KBM-7 (cell line): Measurements from ENCODE around the gene AIMP1.

Experiments
- DNase-seq: peaks from one replicate; pipeline ENCODE4 v3.0.0-alpha.2; 2015
- in situ Hi-C: fragments of 300-500 bp; cut with MboI; formaldehyde crosslinking; loops from 2 replicates; pipeline ENCODE4 v1.14.3; 2020; ENCODE audit warnings: low sequenced_read_pairs, low pct_unique_long_range_greater_than_20kb, mixed read lengths

The AIMP1 gene

DNA sequence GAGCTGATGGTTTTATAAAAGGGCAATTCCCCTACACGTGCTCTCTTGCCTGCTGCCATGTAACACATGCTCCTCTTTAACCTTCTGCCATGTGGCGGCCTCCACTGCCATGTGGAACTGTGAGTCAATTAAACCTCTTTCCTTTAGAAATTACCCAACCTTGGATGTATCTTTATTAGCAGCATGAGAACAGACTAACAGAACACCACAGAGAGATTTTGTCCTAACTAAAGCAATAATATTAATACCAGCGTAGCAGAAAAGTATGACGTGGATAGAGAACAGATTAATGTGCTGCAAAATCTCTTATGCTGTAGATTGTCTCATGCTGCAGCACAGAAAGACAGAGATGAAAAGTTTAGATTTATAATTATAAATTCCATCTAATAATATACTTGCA, 23.1 kb downstream of the AIMP1 start:
- DNase-seq, result no peak
- in situ Hi-C loops, result no loop called here

DNA sequence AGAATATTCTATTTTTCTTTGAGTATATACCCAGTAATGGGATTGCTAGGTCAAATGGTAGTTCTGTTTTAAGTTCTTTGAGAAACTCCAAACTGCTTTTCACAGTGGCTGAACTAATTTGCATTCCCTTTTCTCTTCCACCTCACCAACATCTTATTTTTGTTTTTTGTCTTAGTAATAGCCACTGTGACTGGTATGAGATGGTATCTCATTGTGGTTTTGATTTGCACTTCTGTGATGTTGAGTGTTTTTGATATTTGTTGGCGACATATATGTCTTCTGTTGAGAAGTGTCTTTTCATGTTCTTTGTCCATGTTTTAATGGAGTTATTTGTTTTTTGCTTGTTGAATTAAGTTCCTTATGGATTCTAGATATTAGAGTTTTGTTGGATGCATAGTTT, 24.4 kb downstream of the AIMP1 start:
- in situ Hi-C loops, result no loop called here
- no peak for DNase-seq

DNA sequence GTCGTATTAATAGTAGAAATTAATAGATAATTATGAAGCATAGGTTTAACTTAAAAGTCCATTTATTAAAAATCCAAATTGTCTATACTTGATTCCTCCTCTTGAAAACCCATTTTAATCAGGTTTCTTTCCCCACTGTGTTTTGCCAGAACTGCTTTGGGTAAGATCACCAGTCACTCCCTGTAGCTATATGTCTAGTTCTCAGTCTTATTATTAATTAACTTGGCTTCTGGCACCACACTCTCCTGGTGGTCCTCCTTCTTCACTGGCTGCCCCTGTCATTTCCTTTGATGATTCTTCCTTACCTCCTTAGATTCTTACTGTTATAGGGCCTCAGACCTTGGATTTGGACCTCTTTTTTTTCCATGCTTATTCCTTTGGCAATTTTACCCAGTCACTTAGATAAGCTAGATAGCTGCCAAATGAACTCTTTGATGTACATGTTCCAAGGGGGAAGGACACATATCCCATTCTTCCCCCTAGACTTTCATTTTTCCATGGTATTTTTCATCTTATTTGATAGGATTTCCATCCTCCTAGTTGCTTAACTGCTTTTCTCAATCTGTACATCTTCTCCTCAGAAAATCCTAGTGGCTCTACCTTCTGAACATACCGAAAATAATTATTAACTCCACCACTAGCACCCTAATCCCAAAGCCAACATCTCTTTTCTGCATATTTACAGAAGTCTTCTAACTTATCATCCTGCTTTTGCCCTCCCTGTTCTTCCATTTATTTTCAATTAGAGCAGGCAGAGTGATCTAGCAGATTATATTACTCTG, 27.7 kb downstream of the AIMP1 start:
- in situ Hi-C loops, result no loop called here
- DNase-seq, result no peak

DNA sequence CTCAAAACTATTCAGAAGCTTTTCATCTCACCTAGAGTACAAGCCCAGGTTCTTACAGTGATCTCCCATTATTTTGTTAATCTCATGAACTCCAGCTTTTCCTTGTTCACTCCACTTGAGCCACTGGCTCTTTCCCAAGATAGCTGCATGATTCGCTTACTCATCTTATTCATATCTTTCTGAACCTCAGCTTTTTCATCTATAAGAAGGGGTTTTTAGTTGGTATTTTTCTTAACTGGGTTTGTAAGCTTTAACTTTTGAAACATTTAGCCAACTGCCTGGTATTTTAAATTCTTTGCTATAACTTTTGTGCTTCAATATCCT, 28.3 kb downstream of the AIMP1 start:
- DNase-seq, result no peak
- in situ Hi-C loops, result no loop called here

DNA sequence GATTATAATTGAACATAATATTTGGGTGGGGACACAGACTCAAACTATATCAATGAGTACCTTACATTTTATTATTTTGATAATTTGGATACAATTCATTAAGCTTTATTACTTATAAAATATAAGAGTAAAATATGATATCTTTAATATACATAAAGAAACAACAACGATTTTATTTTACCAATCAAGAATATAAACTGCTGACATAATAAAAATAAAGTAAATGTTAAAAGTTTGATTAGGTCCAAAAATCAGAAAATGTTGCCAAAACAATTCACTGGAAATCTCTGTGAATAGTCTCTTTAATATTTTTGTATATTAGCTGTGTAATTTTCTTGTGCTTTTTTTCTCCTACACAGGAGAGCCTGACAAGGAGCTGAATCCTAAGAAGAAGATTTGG, 30.8 kb downstream of the AIMP1 start:
- in situ Hi-C loops, result no loop called here
- DNase-seq, result no peak

DNA sequence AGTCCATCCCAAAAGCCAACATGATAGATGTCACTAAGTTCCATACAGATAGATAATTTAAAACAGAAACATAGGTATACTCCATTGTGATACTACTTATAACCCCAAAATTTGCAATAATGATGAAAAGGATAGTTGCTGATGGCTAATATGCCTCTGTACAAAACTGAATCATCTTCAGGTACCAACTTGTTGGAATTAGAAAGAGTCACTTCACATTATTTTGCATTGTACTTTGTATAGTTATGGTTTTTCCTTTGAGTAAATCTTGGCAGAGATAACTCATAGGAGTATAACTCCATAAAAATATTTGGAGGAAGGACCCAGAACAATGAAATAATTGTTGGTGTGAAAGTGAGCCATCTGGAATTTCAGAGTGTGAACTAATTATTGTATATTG, 34.7 kb downstream of the AIMP1 start:
- in situ Hi-C loops, result no loop called here
- no peak for DNase-seq

DNA sequence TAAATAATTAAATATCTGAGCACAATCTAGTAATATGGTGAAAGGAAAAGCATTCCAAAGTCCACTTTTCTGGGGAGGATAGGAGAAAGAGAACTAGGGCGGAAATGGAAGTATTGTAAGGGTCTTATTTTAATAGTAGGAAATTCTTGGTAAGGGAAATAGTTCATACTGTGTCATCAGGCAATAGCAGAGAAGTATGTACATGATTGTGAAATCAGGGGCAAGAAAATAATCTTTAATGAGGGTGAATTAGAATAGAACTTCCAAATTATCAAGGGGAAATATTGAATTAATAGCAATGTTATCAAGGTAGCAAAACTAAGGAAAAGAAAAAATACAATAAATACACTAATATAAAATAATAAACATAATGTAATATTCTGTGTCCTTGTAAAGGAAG, 37.4 kb downstream of the AIMP1 start:
- in situ Hi-C loops, result no loop called here
- DNase-seq, result no peak

DNA sequence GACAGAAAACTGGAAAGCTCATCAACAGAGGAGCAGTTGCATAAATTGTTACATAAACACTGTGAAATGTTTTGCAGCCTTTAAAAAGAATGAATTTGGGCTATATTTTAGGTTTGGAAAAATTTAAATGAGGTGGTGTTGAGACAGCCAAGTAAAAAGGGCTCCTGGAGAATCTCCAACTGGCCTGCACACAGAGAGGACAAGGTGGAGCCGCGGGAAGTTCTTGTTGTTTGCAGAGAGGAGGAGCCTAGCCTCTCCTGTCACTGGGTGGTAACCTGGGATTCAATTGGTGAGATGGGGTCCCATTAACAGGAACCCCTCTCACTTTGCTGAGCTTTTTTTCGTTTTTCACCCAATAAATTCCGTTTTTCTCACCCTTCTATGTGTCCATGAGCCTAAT, 38.8 kb downstream of the AIMP1 start:
- in situ Hi-C loops, result no loop called here
- no peak for DNase-seq

DNA sequence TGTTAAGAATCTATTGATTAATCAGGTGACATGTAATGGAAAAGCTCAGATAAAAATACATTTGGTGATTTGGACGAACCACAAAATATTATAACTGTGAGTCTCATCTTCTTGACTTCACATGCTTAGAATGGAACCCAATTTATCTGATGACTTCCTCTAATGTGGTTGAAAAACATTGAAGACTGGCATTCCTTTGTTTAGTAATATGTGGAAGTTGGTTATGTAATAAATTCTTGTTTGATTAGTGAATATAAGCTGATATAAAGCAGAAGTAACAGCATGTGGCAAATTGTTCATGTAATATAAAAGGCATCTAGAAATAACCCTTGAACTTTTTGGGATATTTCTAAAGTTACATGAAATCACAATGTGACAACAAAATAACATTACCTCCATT, 42.5 kb downstream of the AIMP1 start:
- peak; percentile 18 for DNase-seq
- in situ Hi-C loops, result no loop called here

DNA sequence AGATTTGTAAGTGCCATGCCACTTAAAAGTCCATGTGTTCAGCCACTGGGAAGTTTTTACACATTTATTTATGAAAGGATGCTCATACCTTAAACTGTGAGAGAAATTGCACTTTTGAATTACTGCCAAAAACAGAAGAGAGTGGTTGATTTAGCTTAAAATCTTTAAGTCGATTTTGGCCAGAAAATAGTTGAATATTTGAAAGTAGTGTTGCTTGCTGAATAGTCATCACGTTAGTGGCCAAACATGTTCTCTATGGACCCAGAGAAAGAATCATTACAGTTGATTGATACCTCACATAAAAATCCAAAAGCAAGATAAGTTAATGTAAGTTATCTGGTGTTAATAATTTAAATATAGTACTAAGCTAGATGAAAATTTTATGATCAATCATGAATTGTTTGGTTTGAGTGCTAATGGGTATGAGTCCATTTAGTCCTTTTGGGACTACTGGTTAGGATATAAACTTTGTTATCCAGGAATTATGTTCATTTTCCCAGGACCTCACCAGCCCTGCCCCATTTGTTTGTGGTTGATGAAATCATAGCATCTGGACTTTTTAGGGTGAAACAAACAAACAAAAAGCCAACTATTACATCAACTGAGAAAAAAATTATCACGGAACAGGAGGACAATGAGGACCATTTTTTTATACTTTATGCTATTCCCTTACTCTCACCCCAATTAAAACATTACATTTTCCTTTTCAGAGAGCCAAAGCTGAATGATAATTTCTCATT, 45.9 kb downstream of the AIMP1 start:
- in situ Hi-C loops, result no loop called here
- DNase-seq, result no peak

DNA sequence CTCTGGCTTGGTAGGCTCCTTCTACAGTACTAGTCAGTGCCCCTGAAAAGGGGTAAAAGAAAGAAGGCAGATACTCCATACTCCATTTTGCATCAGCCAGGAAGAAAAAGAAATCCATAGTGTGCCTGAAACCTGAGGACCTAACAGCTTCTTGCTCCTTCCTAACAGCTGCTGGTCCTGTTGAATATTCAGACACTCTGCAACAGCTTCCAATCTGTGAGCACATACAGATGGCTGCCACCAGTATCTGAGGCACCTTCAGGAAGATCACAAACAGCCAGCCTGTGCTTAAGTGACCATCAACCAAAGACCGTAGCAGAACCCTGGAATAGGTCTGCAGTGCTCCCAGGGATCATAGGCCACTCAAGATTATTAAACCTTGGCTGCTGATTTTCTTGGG, 47.9 kb downstream of the AIMP1 start:
- in situ Hi-C loops, result no loop called here
- no peak for DNase-seq

DNA sequence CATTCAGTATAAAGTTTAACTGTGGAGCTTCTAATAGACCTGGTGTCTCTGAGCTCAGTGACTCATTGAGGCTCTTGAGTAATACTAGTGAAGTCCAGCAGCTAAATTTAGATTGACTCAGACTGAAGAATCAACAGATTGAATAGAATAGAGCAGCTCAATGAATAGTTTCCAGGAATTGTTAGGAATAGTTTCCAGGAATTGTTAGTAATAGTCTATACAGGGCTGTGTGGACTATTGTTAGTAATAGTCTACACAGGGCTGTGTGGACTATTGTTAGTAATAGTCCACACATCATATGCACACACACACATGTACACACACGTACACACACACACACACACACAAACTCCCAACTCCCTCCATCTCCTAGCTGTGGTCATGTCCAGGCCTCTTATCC, 49.3 kb downstream of the AIMP1 start:
- in situ Hi-C loops, result no loop called here
- no peak for DNase-seq

DNA sequence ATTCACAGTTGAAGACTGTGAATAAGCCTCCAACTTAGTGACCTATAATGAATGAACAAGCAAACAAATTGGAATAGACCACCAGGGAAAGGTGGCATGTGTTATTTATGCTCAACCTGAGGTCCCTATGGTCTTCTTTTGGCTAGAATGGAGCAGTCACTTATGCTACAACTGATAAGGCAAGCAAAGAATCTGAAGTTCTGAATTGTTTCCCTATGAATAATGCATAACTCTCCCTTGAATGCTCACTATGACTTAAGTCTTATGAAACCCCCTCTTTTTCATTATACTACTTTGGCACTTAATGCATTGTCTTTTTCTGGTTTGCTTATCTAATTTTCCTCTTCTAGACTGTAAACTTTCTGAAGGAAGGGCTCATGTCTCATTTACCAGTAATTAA, 49.7 kb downstream of the AIMP1 start:
- in situ Hi-C loops, result no loop called here
- no peak for DNase-seq

DNA sequence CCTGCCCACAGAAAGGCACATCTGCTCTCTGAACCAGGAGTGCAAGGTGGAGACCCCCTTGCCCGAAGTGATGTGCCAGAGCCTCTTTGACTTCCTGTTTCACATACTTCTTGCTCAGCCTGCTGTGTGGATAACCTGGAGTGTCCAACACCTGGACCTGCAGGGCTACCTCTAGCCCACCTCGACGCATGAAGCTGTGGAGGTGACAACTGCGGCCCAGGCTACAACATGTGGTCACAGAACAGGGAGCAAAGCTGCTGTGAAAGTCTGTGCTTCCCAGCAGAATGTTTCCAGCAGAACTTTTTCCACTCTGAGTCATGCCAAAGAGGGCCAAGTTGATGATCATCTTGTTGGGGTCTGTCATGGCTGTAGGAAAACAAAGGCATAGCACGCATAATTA, 50.7 kb downstream of the AIMP1 start:
- in situ Hi-C loops, result no loop called here
- DNase-seq, result no peak

DNA sequence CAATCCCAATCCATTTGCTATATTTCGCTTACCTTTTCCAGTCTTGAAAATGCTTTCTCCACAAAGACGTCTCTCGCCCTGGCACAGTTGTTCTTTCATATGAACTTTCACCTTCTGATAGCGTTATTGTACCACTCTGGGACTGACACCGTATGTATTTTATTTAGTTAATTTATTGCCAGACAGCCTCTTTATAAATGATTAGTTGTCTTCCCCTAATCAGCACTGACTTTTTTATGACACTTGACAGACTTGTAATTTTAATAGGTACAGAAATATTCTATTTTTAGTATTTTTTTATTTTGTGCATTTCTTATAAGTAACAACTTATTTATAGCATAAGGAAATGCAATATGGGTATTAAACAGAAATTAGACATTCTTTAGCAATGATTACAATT, 52.3 kb downstream of the AIMP1 start, which contains the start of gene GIMD1:
Gene GIMD1, minus strand, starts transcription at position 101 of the 400 bp plus-strand sequence. CDS start 1,343 bp downstream, outside the sequence.
- in situ Hi-C loops, result no loop called here
- no peak for DNase-seq

DNA sequence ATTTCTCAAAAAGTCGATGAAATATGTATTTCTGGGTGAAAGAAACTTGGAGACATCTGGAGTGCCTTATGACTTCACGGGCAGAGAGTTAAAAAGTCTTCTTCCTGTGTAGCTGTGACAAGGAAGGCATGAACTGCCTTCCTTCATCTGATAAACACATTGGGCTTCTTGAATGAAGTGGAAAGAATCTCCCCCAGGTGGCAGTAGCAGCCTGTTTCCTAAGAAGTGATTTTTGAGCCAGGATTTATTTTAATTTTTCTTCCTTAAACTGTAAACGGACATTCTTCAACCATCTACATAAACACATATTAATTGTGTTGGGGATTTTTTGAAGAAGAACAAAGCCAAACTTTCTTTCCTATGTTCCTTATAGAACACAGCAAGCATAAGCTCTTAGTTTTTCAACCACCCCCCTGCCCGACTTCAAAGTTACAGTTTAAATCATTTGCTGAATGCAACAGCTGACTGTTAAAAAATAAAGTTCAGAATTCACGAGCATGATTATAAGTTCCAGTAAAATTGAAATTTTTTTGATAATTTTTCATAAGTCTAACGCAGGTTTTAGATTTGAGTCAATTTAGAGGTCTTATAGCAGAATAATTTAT, 53.2 kb downstream of the AIMP1 start:
- in situ Hi-C loops, result no loop called here
- peak; percentile 78 for DNase-seq

DNA sequence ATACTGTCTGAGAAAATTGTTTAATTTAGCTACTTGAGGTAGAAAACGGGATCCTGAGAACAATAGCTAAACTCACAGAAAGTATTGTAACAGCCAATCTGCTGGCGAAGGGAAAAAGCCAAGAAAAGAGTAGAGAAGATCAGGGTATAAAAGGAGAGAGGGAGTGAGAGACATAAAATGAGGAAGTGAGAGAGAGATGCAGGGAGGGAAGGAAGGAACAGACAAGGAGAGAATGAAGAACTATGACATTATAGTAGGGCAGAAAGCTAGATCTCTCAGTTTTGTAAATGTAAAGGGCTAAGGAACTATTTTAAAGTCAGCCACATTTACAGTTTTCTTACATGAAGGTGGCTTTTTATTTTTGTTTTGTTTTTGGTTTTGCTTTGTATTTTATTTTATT, 53.9 kb downstream of the AIMP1 start:
- in situ Hi-C loops, result no loop called here

DNA sequence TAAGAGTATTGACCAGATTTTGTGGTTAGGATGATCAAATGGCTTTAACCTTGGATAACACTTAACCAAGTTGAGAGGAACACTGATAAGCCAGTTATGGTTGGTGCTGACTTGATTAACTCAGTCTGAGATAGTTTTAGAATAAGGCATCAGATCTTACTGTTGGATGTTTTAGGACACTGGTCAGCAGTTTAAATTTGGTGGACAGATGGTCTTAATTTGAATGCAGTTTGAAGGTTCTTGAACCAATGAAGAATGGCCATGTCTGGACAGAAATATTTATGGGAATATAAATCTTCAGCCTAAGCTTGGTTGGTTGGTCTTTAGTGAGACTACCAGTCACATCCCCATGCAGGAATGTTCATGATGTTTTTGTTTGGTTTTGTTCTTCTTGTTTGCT, 54.8 kb downstream of the AIMP1 start:
- in situ Hi-C loops, result no loop called here

More for the DNA sequence above, 53.9 kb downstream of the AIMP1 start:
- DNase-seq, result peak; percentile 25

DNA sequence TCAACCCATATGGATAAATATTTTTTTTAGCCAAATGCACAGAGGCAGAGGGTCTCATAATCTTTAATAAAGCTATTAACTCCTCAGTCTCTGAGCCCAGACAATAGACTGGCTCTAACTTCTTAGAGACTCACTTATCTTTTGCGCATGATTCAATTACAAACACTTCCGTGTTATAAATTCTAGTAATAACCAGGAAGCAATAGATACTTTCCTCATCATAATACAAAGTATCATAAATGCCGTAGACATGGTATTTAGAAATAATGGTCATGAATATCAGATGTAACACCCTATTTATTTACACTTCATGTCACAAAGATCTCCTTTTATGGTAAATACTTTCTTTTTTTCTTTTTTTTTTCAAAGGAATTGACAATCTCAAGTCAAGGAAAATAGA, 56.7 kb downstream of the AIMP1 start:
- no peak for DNase-seq
- in situ Hi-C loops, result no loop called here

More for the DNA sequence above, 54.8 kb downstream of the AIMP1 start:
- DNase-seq, result no peak

DNA sequence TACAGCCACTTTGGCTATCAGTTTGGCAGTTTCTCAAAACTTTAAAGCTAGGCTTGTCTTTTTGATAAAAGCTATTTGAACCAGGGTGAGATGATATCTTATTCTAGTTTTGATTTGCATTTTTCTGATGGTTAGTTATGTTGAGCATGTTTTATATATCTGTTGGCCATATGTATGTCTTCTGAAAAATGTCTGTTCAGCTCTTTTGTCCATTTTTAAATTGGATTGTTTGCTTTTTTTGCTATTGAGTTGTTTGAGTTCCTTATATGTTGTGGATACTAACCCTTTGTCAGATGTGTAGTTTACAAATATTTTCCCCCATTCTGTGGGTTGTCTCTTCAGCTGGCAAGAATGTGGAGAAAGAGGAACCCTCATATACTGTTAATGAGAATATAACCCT, 63.8 kb downstream of the AIMP1 start:
- DNase-seq, result no peak
- in situ Hi-C loops, result no loop called here
